GM21367 (cell line): ENCODE data around the gene ZNF777.
"Not testable (repeated sequence)": the region's sequence is repeated elsewhere in the genome, so short reads cannot be mapped to it uniquely, and the experiment has no call there.

ENCODE experiments used
- ATAC-seq: cut with Tn5 transposase; IDR thresholded peaks from one replicate; pipeline ENCODE4 v1.9.1; 2021; ENCODE audit not compliant: unreplicated experiment

Gene ZNF777

DNA sequence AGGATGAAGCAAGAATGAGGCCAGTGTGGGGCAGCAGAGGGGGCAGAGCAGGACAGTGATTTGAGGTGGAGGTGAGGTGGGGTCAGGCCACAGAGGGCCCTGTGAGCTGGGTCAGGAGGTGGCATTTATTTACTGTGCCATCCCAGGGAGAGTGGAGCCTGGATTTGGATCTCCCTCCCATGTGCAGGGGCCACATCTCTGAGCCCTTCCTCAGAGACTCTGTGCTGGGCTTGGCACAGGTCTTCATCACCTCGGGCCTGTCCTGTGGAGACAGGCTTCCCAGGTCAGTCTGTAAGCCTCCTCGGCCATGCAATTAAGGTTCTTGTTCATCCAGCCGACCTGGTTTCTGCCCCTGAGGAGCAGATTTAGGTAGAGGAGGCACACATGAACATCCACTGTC lies 40.9 kb downstream of the ZNF777 start:
- ATAC-seq, result no peak

DNA sequence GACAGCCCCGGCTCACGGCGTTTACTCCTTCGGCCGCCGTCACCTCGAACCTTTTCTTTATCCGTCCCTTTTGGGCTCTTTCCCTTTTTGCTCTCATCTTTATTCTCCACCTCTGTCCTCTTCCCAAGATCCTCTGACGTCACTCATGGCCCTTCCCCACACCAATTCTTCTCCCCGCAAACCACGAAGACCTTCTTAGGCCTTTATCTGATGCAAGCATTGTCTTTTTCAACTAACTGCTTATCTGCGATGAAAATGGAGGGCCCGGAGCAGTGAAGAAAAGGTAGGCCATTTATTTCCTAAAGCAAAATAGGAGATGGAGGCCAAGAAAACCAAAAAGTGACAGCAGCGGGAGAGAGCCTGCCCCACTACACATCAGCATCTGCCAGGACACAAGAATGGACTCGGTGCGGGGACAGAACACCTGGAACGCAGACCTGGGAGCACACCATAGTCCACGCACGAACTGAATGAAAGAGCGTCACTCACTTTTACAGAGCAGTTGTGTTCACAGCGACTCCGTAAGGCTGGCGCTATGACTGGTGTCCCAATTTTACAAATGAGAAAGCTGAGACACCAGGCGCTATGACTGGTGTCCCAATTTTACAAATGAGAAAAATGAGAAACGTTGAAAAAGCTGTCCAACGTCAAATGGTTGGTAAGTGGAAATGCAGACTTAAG lies 45.3 kb downstream of the ZNF777 start:
- ATAC-seq, result no peak

GRCh38 chr7:149414745-149415390 lies 46.0 kb downstream of the ZNF777 start:
- ATAC-seq, result no peak

DNA sequence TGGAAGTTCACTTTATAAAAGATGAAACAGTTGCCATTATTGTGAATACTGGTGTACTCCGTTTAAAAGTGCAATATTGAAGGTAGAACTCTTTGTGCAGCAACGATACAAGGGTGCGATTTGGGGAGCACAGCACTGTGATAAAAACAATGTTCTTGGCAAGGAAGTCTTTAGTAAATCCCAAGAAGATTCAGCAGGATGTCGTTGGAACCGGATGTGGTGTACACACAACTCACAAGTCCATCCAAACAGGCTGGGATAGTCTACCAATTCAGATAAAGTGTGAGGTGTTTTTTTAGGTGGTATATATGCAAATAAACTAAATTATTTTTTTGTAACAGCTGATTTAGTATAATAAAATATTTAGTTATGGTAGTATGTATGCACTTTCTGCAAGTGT lies 46.7 kb downstream of the ZNF777 start:
- no peak for ATAC-seq

GRCh38 chr7:149413083-149413482 lies 47.8 kb downstream of the ZNF777 start:
- ATAC-seq, result not testable (repeated sequence)

DNA sequence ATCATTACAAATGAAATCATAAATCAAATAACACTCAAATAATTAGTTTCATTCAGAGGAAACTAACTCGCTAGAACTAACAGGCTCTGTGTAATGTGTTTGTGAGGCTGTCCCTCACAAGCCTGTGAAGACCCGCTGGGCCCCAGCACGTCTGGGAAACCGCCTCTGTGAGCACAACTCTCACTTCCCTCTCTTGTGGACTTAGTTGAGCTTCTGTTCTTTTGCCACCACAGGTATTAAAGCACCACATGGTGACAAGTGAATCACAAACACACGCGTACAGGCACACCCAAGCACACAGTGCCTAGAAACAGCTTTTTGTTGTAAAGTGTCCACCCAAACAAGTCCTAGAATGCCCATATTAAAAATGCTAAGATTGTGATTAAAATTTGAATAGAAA lies 51.0 kb downstream of the ZNF777 start:
- ATAC-seq, result peak; percentile 87

DNA sequence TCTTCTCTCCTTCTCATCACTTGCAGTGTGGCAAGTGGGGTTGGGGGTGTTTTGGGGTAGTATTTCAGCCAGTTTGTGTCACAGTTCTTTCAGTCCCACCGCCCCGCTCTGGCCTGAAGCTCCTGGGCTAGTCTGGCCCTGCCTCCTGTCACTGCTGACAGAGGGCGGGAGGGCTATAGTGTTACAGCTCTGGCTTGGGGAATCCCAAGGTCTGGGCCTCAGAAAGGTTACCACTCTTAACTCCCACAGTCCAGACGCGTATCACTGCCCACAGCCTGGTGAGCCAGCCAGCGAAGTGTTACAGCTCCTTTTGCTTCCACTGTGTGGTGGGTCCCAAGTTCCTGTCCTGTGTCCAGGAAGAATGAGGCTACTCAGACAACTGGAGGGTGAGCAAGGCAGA lies 56.0 kb downstream of the ZNF777 start:
- no peak for ATAC-seq

GRCh38 chr7:149404396-149404795 lies 56.5 kb downstream of the ZNF777 start:
- no peak for ATAC-seq

DNA sequence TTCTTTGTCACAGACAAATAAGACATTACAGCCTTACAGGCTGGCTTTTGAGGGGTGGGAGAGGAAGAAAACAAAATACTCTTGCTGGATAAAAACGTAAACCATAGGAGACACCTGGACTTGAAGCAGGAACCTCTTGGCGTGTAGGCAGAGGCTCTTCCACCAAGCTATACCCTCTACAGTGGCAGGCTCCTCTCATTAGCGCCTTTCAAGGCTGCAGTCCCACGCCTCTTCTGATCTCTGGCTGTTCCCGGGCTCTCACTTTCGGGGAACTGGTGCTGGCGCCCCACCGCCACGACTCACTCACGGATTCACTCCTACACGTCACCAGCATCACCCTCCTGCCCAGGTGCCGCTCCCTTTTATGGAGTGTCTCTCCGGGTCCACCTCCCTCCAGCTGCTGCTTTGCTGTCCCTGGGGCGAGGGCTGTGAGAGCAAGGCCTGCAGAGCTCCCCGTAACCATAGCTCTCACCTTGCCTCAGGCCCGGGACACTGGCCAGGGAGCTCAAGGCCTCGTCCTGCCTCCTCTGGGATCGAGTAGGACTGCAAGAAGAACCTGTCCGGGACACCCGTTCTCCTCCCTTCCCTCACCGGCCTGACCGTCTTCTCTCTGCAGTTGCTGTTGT lies 62.6 kb downstream of the ZNF777 start:
- ATAC-seq, result no peak

DNA sequence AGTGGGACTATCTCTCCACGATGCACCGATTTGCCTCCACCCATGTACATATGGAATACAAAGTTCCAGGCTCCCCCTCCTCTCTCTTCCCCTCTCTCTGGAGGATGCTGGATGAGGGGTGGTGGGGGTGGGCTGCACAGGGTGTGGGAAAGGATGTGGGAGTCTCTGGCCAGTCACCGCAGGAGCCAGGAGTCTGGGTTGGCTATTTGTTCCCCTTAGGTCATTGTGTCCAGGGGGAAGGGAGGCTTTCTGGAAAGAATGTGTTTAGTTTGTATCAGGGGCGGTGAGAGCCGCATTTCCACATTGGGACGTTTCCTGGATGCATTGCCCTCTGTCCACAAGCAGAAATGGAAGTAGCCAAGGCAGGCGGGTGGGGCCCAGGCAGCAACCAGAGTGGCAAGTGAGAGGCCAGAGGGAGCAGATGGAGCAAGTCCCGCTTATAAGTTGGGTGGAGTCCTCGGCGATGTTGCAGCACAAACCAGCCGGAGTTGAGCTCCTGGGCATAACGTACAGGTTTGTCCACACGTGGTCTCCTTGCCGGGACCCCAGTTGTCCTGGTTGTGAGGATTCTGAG lies 63.3 kb downstream of the ZNF777 start:
- no peak for ATAC-seq

DNA sequence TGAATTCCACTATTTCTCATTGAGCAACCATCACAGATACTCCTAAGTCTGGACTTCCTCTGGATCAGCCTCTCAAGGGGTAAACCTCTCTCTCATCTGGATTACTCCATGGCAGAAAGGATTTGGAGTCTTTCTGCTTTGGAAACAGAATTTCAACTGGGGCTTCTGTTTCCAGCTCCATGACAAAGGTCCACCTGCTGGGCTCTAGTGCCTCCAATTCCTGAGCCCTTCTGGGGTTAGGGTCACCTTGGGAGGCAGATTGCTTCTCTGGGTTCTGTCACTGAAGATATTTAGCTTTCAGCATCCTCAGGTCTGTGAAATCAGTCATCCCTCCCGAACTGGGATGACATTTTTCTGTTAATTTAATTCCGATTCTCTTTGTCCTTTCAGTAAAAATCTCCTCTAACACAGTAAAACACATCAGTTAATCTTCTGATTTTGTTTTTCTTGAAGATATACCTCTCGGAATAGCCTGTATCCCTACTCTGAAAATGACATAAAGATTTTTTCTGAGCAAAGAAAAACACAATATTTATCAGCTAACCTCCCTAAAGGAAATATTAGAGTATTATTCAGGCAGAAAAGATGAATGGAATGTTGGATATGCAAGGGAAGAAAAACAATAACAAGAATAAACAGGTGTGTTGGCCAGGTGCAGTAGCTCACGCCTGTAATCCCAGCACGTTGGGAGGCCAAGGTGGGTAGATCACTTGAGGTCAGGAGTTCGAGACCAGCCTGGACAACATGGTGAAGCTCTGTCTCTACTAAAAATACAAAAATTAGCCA lies 72.1 kb downstream of the ZNF777 start:
- ATAC-seq, result not testable (repeated sequence)

- not testable (repeated sequence) for ATAC-seq
Observed at GRCh38 chr7:149386514-149386913, 74.3 kb downstream of the ZNF777 start.

DNA sequence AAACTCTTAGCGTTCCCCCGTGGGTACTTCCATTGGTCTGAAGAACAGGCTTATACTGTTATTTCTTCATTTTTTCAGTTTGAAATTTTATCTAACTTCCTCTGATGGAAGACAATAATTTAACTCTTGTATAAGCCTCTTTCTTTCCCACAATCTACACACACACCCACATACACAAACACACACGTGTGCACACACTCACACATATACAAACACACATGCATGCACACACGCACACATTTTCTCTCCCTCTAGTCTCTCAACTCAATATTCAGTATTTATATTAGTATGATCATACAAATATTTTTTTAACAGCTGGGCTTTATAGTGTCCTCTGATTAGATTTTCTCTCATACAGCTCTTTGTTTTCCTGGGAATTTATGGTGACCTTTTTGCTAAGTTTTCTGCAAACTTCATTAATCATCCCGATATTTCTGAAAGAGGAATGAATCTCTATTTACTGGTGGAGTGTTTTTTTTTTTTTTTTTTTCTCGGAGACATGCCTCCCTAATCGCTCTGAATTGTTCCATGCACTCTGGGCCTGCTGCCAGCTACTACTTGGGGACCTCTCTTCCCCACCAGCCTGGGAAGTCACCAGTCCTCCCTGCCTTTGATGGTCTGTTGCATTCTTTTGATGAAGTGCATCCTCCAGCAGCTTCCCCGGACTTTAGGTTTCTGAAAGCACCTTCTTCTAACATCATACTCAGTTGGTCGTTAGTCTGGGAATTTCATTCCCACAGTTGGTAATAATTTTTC lies 75.5 kb downstream of the ZNF777 start:
- no peak for ATAC-seq
